Muscle layer of colon (tissue), 2 donors: ENCODE data around the gene PBX2.

Source experiments
- H3K27ac ChIP-seq: one replicate; pipeline ENCODE4 v1.7.0; 2013; ENCODE audit warnings: low read depth, mild to moderate bottlenecking, low read length, moderate library complexity
- H3K27me3 ChIP-seq, 2 donors: one replicate each; pipeline ENCODE4 v1.7.0; 2013; ENCODE audit warnings: low read length in 2 of 2, mild to moderate bottlenecking in 2 of 2; ENCODE audit not compliant: insufficient read depth in 2 of 2, control insufficient read depth in 1 of 2
- H3K36me3 ChIP-seq: one replicate; pipeline ENCODE4 v1.7.0; 2013; ENCODE audit warnings: mild to moderate bottlenecking, low read length; ENCODE audit not compliant: insufficient read depth
- H3K4me1 ChIP-seq: one replicate; pipeline ENCODE4 v1.7.0; 2013; ENCODE audit warnings: mild to moderate bottlenecking, low read length; ENCODE audit not compliant: insufficient read depth
- H3K4me3 ChIP-seq, 2 donors: one replicate each; pipeline ENCODE4 v1.7.0; 2013; ENCODE audit warnings: low read length in 2 of 2, low read depth in 1 of 2, mild to moderate bottlenecking in 1 of 2, moderate library complexity in 1 of 2
- H3K9ac ChIP-seq: one replicate; pipeline ENCODE4 v1.7.0; 2013; ENCODE audit warnings: low read length
- H3K9me3 ChIP-seq: one replicate; pipeline ENCODE4 v1.7.0; 2013; ENCODE audit warnings: mild to moderate bottlenecking, low read length
- donor health status: abdominal sarcoma.
- donor health status: Adenocarcinoma of cecum.

Gene PBX2

GRCh38 chr6:32167154-32167760 is 22.7 kb downstream of the PBX2 start:
- no peak overlapping the region for H3K27ac ChIP-seq
- H3K4me1 ChIP-seq = no peaks in the 10 kb centered on the region
- no peak overlapping the region for H3K9ac ChIP-seq
- H3K27me3 ChIP-seq = no peaks in the 10 kb centered on the region
- no peak overlapping the region for H3K4me3 ChIP-seq
- peaks cover 81% of the 10 kb centered on the region for H3K36me3 ChIP-seq
- no peaks in the 10 kb centered on the region for H3K9me3 ChIP-seq

- H3K27ac ChIP-seq = no peak overlapping the region
These were observed 23.5 kb downstream of the PBX2 start for GRCh38 chr6:32166411-32167061.

DNA sequence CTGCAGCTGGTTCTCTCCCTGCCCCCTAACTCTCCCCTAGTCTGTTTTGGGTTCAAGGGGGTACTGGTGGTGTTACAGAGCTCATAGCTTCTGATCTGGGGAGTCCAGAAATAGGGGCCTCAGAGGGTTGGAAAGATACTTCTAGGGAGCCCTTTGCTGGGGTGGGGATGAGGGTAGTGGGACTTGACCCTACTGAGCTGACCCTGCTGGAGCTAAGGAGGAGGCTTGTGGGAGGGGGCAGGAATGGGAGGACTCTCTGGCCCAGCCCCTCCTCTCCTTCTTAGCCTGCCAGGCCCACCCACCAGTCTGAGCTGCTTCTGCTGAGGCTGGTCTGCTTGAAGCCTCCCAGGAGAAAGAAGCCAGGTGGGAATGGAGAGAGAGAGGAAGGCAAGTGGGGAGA is 25.7 kb downstream of the PBX2 start, which contains the start of gene EGFL8:
Gene EGFL8, plus strand, starts transcription at position 301 of the 400 bp plus-strand sequence. CDS start 1,571 bp downstream, outside the sequence.
- Histone ChIP-seq H3K9ac (no peak within 1 kb of the TSS), H3K27me3 (no peaks in the 10 kb centered on the region), H3K4me3 (no peak within 1 kb of the TSS), H3K9me3 (no peaks in the 10 kb centered on the region), H3K4me1 (no peaks in the 10 kb centered on the region), H3K36me3 (peaks cover 61% of the 10 kb centered on the region), H3K27ac (no peak within 1 kb of the TSS)

More at GRCh38 chr6:32166411-32167061, 23.5 kb downstream of the PBX2 start:
- no peak overlapping the region for H3K9ac ChIP-seq
- H3K4me1 ChIP-seq = no peaks in the 10 kb centered on the region
- peaks cover 81% of the 10 kb centered on the region for H3K36me3 ChIP-seq
- H3K27me3 ChIP-seq = no peaks in the 10 kb centered on the region
- H3K9me3 ChIP-seq = no peaks in the 10 kb centered on the region
- H3K4me3 ChIP-seq = no peak overlapping the region

DNA sequence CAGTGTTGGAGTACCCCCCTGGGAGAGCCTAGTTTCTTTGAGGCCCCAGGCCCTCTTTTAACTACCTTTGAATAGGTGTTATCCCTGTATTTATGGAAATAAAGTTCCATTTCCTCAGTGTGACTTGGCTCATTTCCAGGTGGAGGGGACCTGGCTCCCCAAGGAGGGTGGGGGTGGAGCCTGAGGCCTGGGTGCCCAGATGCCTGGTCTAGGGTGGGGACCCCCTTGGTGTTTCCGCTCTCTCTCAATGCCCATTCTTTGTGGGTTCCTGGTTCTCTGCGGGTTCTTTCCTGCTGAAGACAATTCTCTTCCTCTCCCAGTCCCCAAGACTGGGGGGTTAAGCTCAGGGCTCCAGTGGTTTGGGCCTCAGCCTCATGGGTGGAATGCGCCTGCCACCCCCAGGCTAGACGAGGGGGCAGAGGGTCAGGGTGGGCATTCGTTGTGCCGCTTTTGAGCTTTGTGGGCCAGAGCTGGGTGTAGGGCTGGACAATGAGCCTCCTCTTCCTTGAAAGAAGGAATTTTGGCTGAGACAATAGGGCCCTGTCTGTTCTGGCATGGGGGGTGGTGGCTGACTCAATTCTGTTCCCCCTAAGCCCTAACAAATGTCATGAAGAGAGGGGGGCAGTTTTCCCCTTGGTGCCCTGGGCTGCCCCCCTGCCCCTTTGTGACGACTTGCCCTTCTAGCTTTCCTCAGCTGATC is 26.3 kb downstream of the PBX2 start:
- H3K4me1 ChIP-seq = no peaks in the 10 kb centered on the region
- no peak overlapping the region for H3K27ac ChIP-seq

GRCh38 chr6:32158052-32158451 is 31.9 kb downstream of the PBX2 start:
- peaks cover 42% of the 10 kb centered on the region for H3K36me3 ChIP-seq
- H3K27me3 ChIP-seq = no peaks in the 10 kb centered on the region
- H3K9me3 ChIP-seq = no peaks in the 10 kb centered on the region
- no peak overlapping the region for H3K4me3 ChIP-seq
- H3K4me1 ChIP-seq = peaks cover 16% of the 10 kb centered on the region
- no peak overlapping the region for H3K27ac ChIP-seq
- H3K9ac ChIP-seq = no peak overlapping the region

More for the DNA sequence above, 26.3 kb downstream of the PBX2 start:
- no peak overlapping the region for H3K4me3 ChIP-seq
- no peak overlapping the region for H3K9ac ChIP-seq
- H3K9me3 ChIP-seq = no peaks in the 10 kb centered on the region
- H3K36me3 ChIP-seq = peaks cover 59% of the 10 kb centered on the region
- no peaks in the 10 kb centered on the region for H3K27me3 ChIP-seq

- Histone ChIP-seq H3K4me3 (no peak overlapping the region), H3K27ac (no peak overlapping the region), H3K27me3 (no peaks in the 10 kb centered on the region), H3K4me1 (peaks cover 27% of the 10 kb centered on the region), H3K9me3 (no peaks in the 10 kb centered on the region), H3K9ac (no peak overlapping the region), H3K36me3 (peaks cover 34% of the 10 kb centered on the region)
These were observed 33.1 kb downstream of the PBX2 start for GRCh38 chr6:32156891-32157290.

DNA sequence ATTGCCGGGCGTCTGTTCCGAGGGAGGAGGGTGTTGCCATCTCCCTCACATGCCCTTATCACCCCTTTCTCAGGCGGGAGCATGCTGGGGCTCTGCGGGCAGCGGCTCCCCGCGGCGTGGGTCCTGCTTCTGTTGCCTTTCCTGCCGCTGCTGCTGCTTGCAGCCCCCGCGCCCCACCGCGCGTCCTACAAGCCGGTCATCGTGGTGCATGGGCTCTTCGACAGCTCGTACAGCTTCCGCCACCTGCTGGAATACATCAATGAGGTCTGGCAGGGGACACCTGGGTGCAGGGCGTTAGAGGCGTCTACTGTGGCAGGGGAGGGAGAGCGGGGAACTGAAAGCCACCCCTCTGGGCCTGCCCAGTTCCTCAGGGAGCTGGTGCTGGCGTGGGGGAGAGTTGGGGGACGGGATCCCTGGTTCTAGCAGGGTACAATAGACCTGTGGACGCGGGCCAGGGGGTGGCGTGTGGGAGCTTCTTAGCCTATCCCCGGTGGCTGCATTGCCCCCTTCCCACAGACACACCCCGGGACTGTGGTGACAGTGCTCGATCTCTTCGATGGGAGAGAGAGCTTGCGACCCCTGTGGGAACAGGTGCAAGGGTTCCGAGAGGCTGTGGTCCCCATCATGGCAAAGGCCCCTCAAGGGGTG is 35.4 kb downstream of the PBX2 start:
- peaks cover 34% of the 10 kb centered on the region for H3K36me3 ChIP-seq
- H3K4me3 ChIP-seq = peak overlapping the region; percentile 81 to 96
- peak overlapping the region; percentile 76 for H3K9ac ChIP-seq
- H3K27ac ChIP-seq = peak overlapping the region; percentile 97
- H3K4me1 ChIP-seq = peaks cover 36% of the 10 kb centered on the region
- no peaks in the 10 kb centered on the region for H3K27me3 ChIP-seq
- H3K9me3 ChIP-seq = no peaks in the 10 kb centered on the region

DNA sequence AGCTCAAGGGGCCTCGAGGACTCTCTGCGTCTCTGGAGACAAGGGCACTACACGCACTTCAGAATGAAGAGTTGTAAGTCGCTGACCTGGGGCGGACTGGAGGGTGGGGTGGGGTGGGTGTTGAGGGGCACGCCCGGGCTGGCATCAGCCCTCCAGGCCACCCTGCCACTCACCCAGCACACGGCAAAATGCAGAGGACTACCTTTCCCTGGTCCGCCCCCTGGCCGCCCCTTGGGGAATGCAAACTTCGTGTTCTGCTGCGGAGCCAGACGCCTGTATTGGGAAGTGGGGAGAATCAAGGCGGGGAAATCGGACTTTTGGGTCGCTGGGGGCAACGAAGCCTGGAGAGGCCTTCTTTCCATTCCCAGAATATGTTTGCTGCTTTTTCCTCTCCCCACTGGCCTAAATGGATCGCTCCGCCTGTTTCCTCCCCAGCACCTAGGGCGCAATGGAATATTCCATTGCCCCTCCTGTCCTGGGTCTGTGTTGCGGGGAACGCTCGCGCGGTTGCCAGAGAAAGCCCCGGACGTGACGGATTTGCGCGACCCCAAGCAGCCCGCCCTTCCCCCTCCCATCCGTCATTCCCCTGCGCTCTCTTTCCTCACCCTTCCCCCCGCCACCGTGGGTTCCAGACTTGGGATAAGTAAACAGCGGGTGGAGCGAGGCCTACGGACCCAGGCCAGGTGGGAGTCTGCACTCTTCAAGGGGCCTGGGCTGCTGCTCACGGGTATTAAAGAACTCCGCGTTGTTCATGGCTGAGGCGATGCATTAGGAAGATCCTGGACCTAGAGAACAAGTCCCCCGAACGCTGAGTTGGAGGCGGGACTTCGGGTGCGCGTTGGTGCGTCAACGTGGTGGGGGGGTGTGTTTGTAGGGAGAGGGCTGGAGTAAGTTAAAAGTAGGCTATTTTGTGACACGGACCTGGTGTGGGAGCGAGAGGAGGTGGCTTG is 36.2 kb downstream of the PBX2 start, which contains the start of gene PPT2:
Gene PPT2, plus strand, starts transcription at position 578 of the 950 bp plus-strand sequence. CDS start 454 bp downstream, outside the sequence.
- Histone ChIP-seq H3K4me1 (peaks cover 36% of the 10 kb centered on the region), H3K4me3 (peak within 1 kb of the TSS; percentile 81 to 96), H3K9ac (peak within 1 kb of the TSS; percentile 77), H3K9me3 (no peaks in the 10 kb centered on the region), H3K27me3 (no peaks in the 10 kb centered on the region), H3K36me3 (peaks cover 32% of the 10 kb centered on the region), H3K27ac (peak within 1 kb of the TSS; percentile 97)

DNA sequence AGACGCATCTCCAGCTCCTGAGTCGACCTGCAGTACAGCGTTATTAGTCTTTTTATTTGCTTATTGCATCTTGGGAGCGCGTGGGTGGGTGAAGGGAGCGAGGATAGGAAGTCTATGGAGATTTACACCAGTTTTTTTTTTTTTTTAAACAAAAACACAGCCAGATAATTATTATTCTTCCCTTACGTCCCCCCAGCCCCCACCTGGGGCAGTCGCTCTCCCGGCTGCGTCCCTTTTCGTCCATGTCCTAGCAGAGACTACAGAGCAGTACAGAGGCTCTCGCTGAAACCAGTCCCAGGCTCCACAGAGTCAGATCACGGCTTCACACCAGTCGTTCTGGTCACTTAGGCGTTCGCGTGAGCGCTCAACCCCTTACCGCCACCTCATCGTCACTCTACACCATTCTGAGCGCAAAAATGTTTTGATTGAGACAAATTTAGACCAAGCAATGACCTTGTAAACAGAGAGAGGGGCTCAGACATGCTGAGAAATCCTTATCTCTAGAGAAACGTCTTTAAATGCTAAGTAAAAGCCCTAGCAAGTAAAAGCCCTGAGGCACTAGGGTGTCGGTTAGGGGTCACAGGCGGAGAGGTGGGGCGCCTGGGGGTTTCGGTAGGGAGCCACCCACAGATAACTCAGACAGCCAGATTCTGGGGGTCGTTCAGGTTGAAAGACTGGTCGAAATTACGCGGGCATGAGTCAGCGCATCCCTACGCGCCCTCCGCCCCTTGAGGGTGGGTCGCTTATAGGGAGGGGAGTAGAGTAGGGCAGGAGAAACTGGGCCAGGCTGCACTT is 37.0 kb downstream of the PBX2 start:
- H3K4me3 ChIP-seq = peak overlapping the region; percentile 81 to 96
- peak overlapping the region; percentile 77 for H3K9ac ChIP-seq
- H3K36me3 ChIP-seq = peaks cover 24% of the 10 kb centered on the region
- H3K27ac ChIP-seq = peak overlapping the region; percentile 97
- H3K4me1 ChIP-seq = peaks cover 36% of the 10 kb centered on the region
- no peaks in the 10 kb centered on the region for H3K9me3 ChIP-seq
- no peaks in the 10 kb centered on the region for H3K27me3 ChIP-seq
